A172 (cell line): ENCODE measurements around the gene TBC1D20. TPM values are rescaled to one million over a fixed set of nuclear protein-coding genes. Genes with fewer than 3 reads are reported as not detected.
"Not testable (repeated sequence)": the region's sequence is repeated elsewhere in the genome, so short reads cannot be mapped to it uniquely, and the experiment has no call there.

Experiments
- DNase-seq: peaks from one replicate; pipeline ENCODE4 v3.0.0-alpha.2; 2015; ENCODE audit warnings: low spot score
- total RNA-seq: library from RNA; depleted of rRNA; stranded (reverse); fragments of >200 nt; shearing (Covaris generic); gene quantifications from 2 replicates; pipeline ENCODE4 v1.2.3, GENCODE V29; 2014

Gene TBC1D20
- total RNA-seq, 1 experiment from 2014 or later = 29.7 TPM

GRCh38 chr20:475463-476357, 13.4 kb upstream of the TBC1D20 start:
- DNase-seq = no peak

GRCh38 chr20:474581-474980, 12.2 kb upstream of the TBC1D20 start:
- DNase-seq = no peak

DNA sequence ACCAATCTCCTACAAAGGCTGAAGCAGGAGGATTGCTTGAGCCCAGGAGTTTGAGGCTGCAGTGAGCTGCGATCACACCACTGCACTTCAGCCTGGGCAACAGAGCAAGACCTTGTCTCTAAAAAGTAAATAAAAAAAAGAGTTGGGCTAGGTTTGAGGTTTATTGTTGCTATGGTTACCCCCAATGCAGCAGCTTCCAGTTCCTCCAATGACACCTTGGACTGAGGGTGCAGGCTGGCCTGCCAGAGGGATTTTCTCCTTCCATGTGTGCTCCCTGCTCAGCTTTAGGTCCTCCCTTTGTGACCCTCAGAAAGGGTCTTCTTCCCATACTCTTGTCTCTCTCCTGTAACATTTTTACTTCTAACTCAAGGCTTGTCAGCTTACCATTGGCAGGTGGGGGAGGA, 10.6 kb upstream of the TBC1D20 start:
- DNase-seq = no peak

DNA sequence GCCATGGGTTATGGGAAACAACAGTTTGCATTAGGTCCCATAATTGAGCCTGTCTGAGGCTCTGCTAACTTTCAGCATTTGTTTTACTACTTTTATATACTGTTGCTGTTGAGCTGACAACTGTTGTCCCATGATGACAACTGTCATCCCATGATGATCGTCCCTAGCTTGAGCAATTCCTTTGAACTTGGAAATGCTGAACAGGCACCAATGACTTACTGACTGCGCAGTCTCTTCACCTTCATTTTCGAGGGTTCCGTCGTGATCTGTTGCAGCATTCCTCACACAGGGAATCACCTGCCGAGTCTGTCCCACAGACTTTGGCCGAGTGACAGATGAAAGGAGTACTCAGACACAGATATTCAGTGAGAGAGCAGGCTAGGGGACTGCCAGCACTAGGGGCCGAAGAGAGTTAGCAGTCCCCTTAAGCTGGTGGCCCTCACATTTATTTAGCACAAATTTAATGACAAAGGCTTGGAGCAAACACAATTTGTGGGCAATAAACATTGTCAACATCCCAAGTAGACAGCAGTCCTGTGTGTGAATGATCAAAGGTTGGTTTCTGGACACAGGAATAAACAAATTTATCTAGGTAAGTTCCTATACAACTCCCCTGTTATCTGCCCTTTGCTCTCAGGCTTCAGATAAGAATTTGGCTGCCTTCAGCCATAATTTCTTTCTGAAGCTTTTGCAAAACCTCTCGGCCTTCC, 10.0 kb upstream of the TBC1D20 start:
- no peak for DNase-seq

DNA sequence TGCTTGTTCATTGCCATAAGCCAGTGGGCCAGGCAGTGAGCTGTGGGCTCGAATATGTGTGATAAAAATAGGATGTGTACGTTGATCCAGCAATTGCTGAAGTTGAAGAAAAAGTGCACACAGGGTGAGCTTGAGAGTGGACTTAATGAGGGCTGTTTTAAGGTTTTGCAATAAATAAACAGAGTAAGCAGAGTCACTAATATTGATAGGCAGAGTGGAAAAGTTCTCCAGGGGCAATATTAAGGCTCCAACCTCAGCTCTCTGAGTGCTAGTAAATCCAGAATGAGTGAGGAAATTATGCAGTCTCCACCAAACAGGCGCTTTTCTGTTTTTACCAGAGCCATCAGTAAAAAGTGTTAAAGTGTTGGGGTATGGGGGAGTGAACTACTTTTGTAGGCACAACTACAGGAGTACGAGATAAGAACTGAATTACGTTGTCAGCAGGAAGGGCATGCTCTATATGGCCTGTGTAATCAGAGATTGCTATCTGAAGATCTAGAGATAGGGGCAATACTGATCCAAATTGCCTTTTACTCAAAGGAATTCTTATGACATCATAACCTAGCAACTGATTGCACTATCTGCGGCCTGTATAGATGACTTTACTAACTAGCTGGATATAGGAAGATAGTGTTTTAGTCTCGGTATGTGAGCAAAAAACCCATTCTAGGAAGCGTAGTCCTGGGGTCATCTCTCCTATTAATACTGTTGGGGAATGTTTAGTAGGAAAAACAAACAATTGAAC, 7.6 kb upstream of the TBC1D20 start:
- no peak for DNase-seq

GRCh38 chr20:467755-468154, 5.4 kb upstream of the TBC1D20 start:
- no peak for DNase-seq

GRCh38 chr20:461254-462198, 807 bp downstream of the TBC1D20 start:
- DNase-seq = peak; percentile 29

- DNase-seq = no peak
These were observed 1.6 kb downstream of the TBC1D20 start for GRCh38 chr20:460707-461106.

- no peak for DNase-seq
These were observed 2.2 kb downstream of the TBC1D20 start for GRCh38 chr20:460180-460579.

- DNase-seq = no peak
These were observed 3.6 kb downstream of the TBC1D20 start for GRCh38 chr20:458776-459175.

DNA sequence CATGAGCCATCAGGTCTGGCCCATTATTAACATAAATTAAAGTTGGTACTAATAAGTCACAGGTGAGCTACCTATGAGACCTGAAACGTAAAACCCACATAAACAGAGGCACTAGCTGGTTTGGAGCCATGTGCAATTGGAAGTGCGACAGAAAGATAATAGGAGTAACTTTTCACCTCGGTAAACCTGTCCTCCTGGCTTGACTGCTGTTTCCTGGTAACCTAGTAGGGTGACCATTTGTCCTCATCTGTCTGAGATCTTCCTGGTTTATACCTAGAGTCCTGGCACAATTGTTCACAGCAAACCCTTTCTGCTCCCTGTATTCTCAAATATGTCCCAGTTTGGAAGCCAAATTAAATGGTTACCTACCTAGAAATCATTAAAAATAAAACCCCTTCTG, 7.4 kb downstream of the TBC1D20 start:
- no peak for DNase-seq

- DNase-seq = not testable (repeated sequence)
These were observed 10.3 kb downstream of the TBC1D20 start for GRCh38 chr20:452021-452420.

- no peak for DNase-seq
These were observed 16.6 kb downstream of the TBC1D20 start for GRCh38 chr20:445514-446336.

DNA sequence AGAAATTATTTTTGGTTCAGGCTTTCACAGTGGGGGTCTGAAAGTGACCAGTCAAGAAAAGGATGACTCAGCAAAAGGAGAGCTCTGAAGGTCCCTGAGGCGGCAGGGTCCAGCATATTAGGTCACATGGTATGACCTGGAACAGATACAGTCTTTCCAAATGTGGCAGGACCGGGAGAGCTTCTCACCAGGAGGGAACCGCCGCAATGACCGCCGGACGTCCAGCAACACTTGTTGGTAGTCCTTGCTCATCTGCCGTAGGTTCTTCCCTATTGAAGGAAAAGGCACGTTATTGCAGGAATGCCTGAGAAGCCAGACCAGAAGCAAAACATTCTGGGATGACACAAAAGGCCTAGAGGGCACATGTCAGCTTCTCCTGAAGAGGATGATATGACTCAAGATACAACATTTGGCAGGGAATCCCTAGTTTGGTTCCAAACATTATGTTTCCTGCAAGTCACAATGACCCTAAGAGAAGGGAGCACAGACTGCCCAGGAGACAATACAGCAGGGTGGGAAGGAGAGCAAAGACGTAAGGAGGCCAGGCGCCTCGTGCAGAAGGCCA, 17.4 kb downstream of the TBC1D20 start:
- DNase-seq = peak; percentile 81

- no peak for DNase-seq
These were observed 18.2 kb downstream of the TBC1D20 start for GRCh38 chr20:444117-444516.

- DNase-seq = no peak
These were observed 19.0 kb downstream of the TBC1D20 start for GRCh38 chr20:443223-443775.

GRCh38 chr20:440636-441035, 21.7 kb downstream of the TBC1D20 start:
- peak; percentile 67 for DNase-seq

- DNase-seq = no peak
These were observed 22.2 kb downstream of the TBC1D20 start for GRCh38 chr20:440148-440547.

DNA sequence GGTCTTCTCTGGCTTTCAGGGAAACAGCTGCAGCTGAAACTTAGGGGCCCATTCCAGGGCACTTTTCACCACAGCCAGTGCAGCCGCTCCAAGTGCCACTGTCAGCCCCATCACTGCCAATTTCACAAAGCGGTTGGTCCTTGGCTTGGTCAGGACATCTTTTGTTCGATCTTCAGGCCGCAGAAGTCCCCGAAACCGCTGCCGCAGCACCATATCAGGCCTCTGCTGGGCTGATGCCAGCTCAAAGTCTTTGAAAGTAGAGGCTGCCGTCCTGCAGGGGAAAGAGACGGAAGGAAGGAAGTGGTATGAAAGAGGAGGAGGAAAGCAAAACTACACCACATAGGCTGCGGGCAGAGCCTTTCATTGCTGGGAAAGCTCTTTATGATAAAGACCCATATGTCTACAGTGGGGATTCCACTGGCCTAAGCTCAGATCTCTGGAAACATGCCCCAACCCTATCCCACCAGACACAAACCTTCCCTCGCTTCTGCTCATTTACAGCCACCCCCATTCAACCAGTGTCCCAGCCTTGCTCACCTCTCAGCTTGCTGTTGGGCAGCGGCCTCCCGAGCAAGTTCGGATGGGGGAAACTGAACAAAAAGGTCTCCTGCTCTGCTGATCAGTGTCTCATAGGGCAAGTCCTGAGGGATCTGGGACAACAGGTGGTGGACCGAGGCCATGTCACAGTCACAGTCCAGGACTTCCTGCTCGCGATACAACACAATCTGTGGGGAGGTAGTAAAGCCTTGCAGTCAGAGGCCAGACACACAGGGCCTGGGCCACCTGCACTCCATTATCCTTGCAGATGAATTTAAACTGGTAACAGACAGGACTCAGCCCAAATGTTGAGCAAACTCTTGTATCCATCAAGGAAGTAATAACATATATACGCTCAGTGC, 23.5 kb downstream of the TBC1D20 start:
- no peak for DNase-seq
